Measurements from ENCODE around the gene PCDHGB3.
A peak's percentile ranks its signal among the peaks of the same experiment; 100 is the strongest.
"Not testable (repeated sequence)": the region's sequence is repeated elsewhere in the genome, so short reads cannot be mapped to it uniquely, and the experiment has no call there.

The PCDHGB3 gene

GRCh38 chr5:141369994-141370848, at the start of gene PCDHGB3:
TSS of gene PCDHGB3 (plus strand) at chr5:141370242. CDS start at chr5:141370395, 153 bp downstream.
- peak; percentile 62 for TF ChIP-seq CTCF (conservative IDR thresholded peaks at IDR 0.05; ENCODE audit: low read length)
- DNase-seq (ENCODE audit: low read depth) = peak; percentile 73
- H3K4me3 ChIP-seq (ENCODE audit: low read length) = peak within 1 kb of the TSS; percentile 55

- no peak for DNase-seq (ENCODE audit: low read depth)
- no peak overlapping the region for H3K4me3 ChIP-seq (ENCODE audit: low read length)
- no peak for TF ChIP-seq CTCF (conservative IDR thresholded peaks at IDR 0.05; ENCODE audit: low read length)
Observed at GRCh38 chr5:141322261-141322660, 47.8 kb upstream of the PCDHGB3 start.

DNA sequence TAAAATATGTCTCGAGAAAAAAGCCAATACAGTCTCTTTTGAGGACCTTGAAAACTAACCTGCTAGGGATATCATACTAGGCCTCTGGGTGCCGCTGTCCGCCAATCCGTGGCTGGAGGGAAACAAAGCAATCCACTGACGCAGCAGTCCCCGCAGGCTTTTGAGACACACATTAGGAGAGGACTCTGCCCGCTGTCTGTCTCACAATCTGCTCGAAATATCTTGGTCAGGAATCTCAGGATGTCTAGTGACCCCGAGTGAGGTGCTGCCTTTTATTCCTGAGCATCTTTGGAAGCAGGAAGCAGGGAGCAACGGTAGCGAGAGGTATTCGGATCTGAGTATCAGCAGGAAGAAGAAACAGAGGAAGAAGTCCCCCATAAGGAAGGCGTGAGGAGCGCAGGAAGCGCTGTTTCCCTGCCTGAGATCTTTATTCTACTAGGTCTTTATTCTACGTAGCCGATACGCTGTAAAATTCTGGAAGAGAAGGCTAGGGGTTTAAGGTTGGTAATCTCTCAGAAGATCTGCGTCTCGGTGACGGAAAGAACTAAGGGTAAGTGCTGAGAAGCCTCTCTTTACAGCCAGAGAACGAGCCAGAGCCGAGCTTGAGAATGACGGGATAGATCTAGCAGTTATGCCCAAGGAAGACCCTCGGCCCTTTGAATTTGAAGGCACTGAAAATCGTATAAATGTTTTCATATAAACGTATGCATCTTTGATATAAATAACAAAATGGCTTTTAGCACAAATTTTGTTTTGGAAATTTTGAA, 43.8 kb upstream of the PCDHGB3 start:
- peak; percentile 87 for TF ChIP-seq CTCF (conservative IDR thresholded peaks at IDR 0.05; ENCODE audit: low read length)
- DNase-seq (ENCODE audit: low read depth) = peak; percentile 73
- H3K4me3 ChIP-seq (ENCODE audit: low read length) = peak overlapping the region; percentile 71

DNA sequence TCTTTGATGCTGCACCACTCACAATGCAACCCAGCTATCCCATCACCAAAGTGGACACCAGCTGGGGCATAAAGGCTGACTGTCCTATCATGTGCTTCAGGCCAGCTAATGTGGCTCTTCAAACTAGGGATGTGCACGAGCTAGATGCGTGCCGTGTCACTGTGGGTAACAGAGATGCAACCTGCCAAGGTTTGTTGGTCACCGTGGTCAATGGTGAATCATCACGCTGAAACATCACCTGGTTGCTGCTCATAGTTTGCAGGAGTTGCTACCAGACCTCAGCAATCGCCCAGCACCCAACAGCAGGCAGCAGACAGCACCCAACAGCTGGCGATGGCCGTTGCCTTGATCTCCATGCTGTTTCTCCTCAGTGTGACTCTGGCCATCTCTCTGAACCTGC, 41.8 kb upstream of the PCDHGB3 start:
- TF ChIP-seq CTCF (conservative IDR thresholded peaks at IDR 0.05; ENCODE audit: low read length) = no peak
- no peak overlapping the region for H3K4me3 ChIP-seq (ENCODE audit: low read length)
- no peak for DNase-seq (ENCODE audit: low read depth)

GRCh38 chr5:141330299-141331080, 39.6 kb upstream of the PCDHGB3 start, which contains the start of gene PCDHGA1:
TSS of gene PCDHGA1 (plus strand) at chr5:141330514.
- peak; percentile 72 for TF ChIP-seq CTCF (conservative IDR thresholded peaks at IDR 0.05; ENCODE audit: low read length)
- DNase-seq (ENCODE audit: low read depth) = peak; percentile 70
- H3K4me3 ChIP-seq (ENCODE audit: low read length) = peak within 1 kb of the TSS; percentile 62

DNA sequence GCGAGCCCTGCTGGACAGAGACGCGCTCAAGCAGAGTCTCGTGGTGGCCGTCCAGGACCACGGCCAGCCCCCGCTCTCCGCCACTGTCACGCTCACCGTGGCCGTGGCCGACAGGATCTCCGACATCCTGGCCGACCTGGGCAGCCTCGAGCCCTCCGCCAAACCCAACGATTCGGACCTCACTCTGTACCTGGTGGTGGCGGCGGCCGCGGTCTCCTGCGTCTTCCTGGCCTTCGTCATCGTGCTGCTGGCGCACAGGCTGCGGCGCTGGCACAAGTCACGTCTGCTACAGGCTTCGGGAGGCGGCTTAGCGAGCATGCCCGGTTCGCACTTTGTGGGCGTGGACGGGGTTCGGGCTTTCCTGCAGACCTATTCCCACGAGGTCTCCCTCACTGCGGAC, 37.5 kb upstream of the PCDHGB3 start:
- DNase-seq (ENCODE audit: low read depth); H3K4me3 ChIP-seq (ENCODE audit: low read length): not testable (repeated sequence)

Data from AG10803 (cell line).